ENCODE results near the gene GPC4.

DNA sequence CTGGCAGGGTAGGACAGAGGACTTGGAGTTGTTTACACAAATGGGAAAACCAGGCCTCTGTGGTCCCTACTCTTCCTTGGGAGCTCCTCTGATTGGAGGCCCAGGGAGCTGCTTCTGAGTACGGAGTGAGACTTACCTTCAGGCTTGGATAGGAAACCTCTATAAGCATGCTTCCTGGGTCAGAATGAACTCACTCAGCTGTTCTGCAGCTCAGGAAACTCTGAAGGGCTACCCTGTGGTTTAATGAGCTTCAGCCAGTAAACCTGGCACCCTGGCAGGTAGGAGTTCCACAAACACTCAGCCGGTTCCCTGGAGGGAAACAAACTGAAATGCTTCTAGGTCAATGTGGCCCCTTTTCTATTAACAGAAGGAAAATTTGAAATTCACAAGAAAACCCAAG lies 146.1 kb downstream of the GPC4 start:
- no peak for TF ChIP-seq POLR2AphosphoS5 (IDR thresholded peaks at IDR 0.05)
- TF ChIP-seq, protein P1, sequence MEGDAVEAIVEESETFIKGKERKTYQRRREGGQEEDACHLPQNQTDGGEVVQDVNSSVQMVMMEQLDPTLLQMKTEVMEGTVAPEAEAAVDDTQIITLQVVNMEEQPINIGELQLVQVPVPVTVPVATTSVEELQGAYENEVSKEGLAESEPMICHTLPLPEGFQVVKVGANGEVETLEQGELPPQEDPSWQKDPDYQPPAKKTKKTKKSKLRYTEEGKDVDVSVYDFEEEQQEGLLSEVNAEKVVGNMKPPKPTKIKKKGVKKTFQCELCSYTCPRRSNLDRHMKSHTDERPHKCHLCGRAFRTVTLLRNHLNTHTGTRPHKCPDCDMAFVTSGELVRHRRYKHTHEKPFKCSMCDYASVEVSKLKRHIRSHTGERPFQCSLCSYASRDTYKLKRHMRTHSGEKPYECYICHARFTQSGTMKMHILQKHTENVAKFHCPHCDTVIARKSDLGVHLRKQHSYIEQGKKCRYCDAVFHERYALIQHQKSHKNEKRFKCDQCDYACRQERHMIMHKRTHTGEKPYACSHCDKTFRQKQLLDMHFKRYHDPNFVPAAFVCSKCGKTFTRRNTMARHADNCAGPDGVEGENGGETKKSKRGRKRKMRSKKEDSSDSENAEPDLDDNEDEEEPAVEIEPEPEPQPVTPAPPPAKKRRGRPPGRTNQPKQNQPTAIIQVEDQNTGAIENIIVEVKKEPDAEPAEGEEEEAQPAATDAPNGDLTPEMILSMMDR (IDR thresholded peaks at IDR 0.05), result no peak
